ENCODE results near the gene PLEKHA5.
A peak's percentile ranks its signal among the peaks of the same experiment; 100 is the strongest.

The PLEKHA5 gene

DNA sequence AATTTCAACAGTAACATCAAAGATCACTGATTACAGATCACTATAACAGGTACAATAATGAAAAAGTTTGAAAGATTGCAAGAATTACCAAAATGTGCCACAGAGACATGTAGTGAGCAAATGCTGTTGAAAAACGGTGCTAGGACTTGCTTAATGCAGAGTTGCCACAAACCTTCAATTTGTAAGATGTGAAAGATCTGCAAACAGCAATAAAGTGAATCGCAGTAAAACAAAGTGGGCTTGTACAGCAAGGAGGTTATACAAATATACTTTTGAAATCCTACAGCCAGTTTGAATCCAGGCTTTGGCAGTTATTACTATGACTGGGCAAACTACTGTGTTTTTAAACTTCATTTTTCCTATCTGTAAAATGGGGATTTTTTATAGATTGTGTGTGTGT is 1.0 kb upstream of the PLEKHA5 start:
- Histone ChIP-seq H3F3A (ENCODE audit: control insufficient read depth, insufficient read depth) (peaks cover 13% of the 10 kb centered on the region), H3K27me3 (ENCODE audit: control insufficient read depth, low read length) (no peaks in the 10 kb centered on the region), H3K36me3 (ENCODE audit: control insufficient read depth, low read length) (peaks cover 1% of the 10 kb centered on the region), H3K9me3 (ENCODE audit: control insufficient read depth, insufficient read depth, low read length) (peaks cover 18% of the 10 kb centered on the region), H3K79me2 (ENCODE audit: control insufficient read depth, low read length) (peaks cover 22% of the 10 kb centered on the region), H4K20me1 (ENCODE audit: control insufficient read depth, insufficient read depth, low read depth, low read length) (no peaks in the 10 kb centered on the region), H3K4me3 (ENCODE audit: low read length) (no peak overlapping the region), H3K4me1 (ENCODE audit: control insufficient read depth, low read length) (peaks cover 10% of the 10 kb centered on the region; the same call in 1 of the 2 replicates), H3K9me2 (replicated peaks; ENCODE audit: control insufficient read depth, low read length) (no peaks in the 10 kb centered on the region), H3K4me2 (ENCODE audit: low read length) (no peak overlapping the region), H3K27ac (ENCODE audit: low read depth, low read length) (no peak overlapping the region)
- TF ChIP-seq, protein P1, sequence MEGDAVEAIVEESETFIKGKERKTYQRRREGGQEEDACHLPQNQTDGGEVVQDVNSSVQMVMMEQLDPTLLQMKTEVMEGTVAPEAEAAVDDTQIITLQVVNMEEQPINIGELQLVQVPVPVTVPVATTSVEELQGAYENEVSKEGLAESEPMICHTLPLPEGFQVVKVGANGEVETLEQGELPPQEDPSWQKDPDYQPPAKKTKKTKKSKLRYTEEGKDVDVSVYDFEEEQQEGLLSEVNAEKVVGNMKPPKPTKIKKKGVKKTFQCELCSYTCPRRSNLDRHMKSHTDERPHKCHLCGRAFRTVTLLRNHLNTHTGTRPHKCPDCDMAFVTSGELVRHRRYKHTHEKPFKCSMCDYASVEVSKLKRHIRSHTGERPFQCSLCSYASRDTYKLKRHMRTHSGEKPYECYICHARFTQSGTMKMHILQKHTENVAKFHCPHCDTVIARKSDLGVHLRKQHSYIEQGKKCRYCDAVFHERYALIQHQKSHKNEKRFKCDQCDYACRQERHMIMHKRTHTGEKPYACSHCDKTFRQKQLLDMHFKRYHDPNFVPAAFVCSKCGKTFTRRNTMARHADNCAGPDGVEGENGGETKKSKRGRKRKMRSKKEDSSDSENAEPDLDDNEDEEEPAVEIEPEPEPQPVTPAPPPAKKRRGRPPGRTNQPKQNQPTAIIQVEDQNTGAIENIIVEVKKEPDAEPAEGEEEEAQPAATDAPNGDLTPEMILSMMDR (IDR thresholded peaks at IDR 0.05; ENCODE audit: low read depth, low read length, poor library complexity, severe bottlenecking), result no peak
- TF ChIP-seq EZH2phosphoT487 (IDR thresholded peaks at IDR 0.05; ENCODE audit: borderline replicate concordance, low read length), result no peak

DNA sequence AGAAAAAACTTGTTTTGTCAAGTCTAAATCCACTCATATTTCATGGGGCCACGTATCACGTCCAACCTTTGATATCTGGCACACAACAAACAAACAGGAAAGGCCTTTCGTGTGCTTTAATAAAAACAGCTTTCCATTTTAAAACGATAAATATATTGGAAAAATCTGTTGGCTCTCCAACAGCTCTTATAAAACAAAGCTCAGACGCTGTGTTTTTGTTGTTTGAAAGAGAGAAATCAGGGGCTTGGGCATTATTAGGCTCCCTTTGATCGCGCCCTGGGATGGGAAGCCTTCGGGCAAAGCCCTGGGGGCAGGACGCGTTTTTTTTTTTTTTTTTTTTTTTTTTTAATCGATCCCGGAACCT is 429 bp upstream of the PLEKHA5 start:
- H3K9me2 ChIP-seq (replicated peaks; ENCODE audit: control insufficient read depth, low read length), result no peaks in the 10 kb centered on the region
- peak overlapping the region; percentile 51 for H3K4me2 ChIP-seq (ENCODE audit: low read length)
- H3K27me3 ChIP-seq (ENCODE audit: control insufficient read depth, low read length), result no peaks in the 10 kb centered on the region
- H3F3A ChIP-seq (ENCODE audit: control insufficient read depth, insufficient read depth), result peaks cover 13% of the 10 kb centered on the region
- H3K79me2 ChIP-seq (ENCODE audit: control insufficient read depth, low read length), result peaks cover 26% of the 10 kb centered on the region
- H3K4me1 ChIP-seq (ENCODE audit: control insufficient read depth, low read length), result peaks cover 10% of the 10 kb centered on the region; the same call in 1 of the 2 replicates
- H4K20me1 ChIP-seq (ENCODE audit: control insufficient read depth, insufficient read depth, low read depth, low read length), result no peaks in the 10 kb centered on the region
- no peak for TF ChIP-seq EZH2phosphoT487 (IDR thresholded peaks at IDR 0.05; ENCODE audit: borderline replicate concordance, low read length)
- TF ChIP-seq, protein P1 (IDR thresholded peaks at IDR 0.05; ENCODE audit: low read depth, low read length, poor library complexity, severe bottlenecking), result no peak
- H3K4me3 ChIP-seq (ENCODE audit: low read length), result peak overlapping the region; percentile 57
- peaks cover 5% of the 10 kb centered on the region for H3K36me3 ChIP-seq (ENCODE audit: control insufficient read depth, low read length)
- H3K27ac ChIP-seq (ENCODE audit: low read depth, low read length), result peak overlapping the region; percentile 33; the same call in 1 of the 2 replicates
- H3K9me3 ChIP-seq (ENCODE audit: control insufficient read depth, insufficient read depth, low read length), result peaks cover 18% of the 10 kb centered on the region

DNA sequence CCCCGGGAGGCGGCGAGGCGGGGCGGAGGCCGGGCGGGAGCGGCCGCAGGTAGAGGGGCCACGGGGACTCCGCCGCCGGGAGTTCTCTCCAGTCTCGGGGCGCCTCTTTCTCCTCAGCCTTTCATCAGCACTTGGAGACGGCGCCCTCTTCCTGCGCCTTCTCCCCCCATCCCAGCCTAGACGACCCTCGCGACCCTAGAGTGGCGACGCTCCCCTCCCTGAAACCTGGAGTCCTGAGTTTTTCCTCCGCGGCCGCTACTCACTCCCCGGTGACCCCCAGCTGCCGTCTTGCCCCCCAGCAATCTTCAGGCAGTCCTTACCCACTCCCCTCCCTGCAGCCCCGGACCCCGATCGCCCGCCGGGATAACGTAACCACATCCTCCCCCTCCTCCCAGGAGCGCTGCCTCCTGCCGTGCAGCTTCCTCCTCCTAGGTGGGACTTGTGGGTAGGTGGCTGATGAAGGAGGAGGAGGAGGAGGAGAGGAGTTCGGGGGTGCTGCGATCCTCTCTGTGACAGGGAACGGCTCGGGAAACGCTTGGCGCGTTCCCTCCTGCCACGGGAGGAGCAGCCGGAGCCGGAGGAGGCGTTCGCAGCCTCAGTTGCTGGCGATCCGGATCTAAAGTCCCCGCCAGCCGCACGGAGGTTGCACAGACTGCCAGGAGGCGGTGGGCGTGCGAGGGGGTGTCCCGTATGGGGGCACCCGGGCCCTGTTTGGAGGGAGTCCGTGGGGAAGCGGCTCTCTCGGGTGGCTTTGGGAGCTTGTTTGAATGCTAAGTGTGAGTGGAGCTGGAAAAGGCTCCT is 891 bp downstream of the PLEKHA5 start:
- Histone ChIP-seq H3K27ac (ENCODE audit: low read depth, low read length) (0 out of 2 replicates have a peak overlapping the region, but pooled peaks have one; percentile 37), H3K27me3 (ENCODE audit: control insufficient read depth, low read length) (no peaks in the 10 kb centered on the region), H3K9me2 (replicated peaks; ENCODE audit: control insufficient read depth, low read length) (no peaks in the 10 kb centered on the region), H3K36me3 (ENCODE audit: control insufficient read depth, low read length) (peaks cover 5% of the 10 kb centered on the region), H3K4me1 (ENCODE audit: control insufficient read depth, low read length) (peaks cover 10% of the 10 kb centered on the region; the same call in 1 of the 2 replicates), H3K4me3 (ENCODE audit: low read length) (peak overlapping the region; percentile 93), H3K79me2 (ENCODE audit: control insufficient read depth, low read length) (peaks cover 26% of the 10 kb centered on the region), H4K20me1 (ENCODE audit: control insufficient read depth, insufficient read depth, low read depth, low read length) (no peaks in the 10 kb centered on the region), H3K9me3 (ENCODE audit: control insufficient read depth, insufficient read depth, low read length) (peaks cover 18% of the 10 kb centered on the region), H3K4me2 (ENCODE audit: low read length) (peak overlapping the region; percentile 86), H3F3A (ENCODE audit: control insufficient read depth, insufficient read depth) (peaks cover 13% of the 10 kb centered on the region)
- TF ChIP-seq, protein P1 (IDR thresholded peaks at IDR 0.05; ENCODE audit: low read depth, low read length, poor library complexity, severe bottlenecking), result no peak
- TF ChIP-seq EZH2phosphoT487 (IDR thresholded peaks at IDR 0.05; ENCODE audit: borderline replicate concordance, low read length), result no peak
